Fibroblast of lung (primary cell): Measurements from ENCODE around the gene HDAC4.

ENCODE experiments used
- CTCF ChIP-seq, 2 donors: IDR thresholded peaks in 1 of 2; conservative IDR thresholded peaks in 1 of 2; 1 replicate in 1 of 2; 2 replicates in 1 of 2; pipeline ENCODE4 v1.5.1; 2011 to 2012; ENCODE audit warnings: low read length in 2 of 2, control low read depth in 1 of 2, inconsistent platforms in 1 of 2, low read depth in 1 of 2, mild to moderate bottlenecking in 1 of 2
- EZH2 ChIP-seq: IDR thresholded peaks from 2 replicates; pipeline ENCODE4 v1.5.1; 2012; ENCODE audit warnings: low read length, control low read depth, mild to moderate bottlenecking; ENCODE audit errors: missing control alignments

- TF ChIP-seq EZH2, result no peak
- TF ChIP-seq CTCF (conservative IDR thresholded peaks at IDR 0.05 in 1 of 2, IDR thresholded peaks at IDR 0.05 in 1 of 2; ENCODE audit: low read depth in 1 of 2, low read length in 2 of 2), result no peak
These were observed 219.5 kb downstream of the HDAC4 start for GRCh38 chr2:239181074-239181902.
